ENCODE measurements around the gene FCN1. TPM values are rescaled to one million over a fixed set of nuclear protein-coding genes. Genes with fewer than 3 reads are reported as not detected.

FCN1 gene
- total RNA-seq, 2 donors from 2014 or later, result 5.7 to 12.0 TPM

DNA sequence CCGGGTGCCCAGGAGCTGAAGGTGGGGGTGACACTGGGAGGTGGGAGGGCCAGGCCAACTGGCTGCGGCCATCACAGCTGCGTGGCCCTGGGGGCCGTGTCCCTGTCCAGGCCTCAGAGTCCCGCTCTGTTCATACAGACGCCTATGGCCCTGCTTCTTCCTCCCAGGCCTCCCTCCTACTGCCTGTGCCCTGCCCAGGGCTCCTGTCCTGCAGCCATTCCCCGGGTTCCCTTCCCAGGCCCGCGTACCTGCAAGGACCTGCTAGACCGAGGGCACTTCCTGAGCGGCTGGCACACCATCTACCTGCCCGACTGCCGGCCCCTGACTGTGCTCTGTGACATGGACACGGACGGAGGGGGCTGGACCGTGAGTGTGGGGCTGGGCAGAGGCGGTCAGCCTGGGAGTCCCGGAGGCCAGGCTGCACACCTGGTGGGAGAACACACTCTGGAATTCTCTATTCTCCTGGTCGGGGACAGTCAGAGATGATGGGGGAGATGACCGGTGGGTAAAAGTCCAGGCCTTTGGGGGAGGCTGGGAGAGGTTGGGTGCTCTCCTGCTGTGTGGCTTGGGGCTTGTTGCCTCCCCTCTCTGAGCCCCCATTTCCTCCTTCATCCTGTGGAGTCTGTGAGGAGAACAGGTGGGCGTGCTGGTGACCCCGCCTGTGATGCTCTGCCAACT lies 32.6 kb downstream of the FCN1 start:
- ATAC-seq, result no peak
- intact Hi-C loops (cut with DNase I), result no loop called here
- no peak for DNase-seq

DNA sequence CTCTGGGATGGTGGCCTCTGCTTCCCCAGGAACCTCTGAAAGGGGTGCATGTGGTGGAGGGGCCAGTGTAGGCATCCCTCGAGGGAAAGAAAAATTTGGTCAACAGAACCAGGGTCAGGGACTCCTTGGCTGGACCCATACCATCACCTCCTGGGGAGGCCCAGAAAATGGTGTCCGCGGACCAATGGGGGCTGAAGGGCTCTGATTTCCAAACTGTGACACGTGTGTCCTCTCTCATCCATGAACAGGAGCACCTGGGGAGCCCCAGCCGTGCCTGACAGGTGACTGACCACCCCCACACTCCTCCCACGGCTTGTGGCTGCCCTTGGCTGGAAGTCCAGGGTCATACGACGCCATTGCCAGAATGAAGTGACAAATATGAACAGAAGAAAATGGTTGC lies 33.2 kb downstream of the FCN1 start:
- intact Hi-C loops (cut with DNase I), result no loop called here
- ATAC-seq (no peak), DNase-seq (no peak)

DNA sequence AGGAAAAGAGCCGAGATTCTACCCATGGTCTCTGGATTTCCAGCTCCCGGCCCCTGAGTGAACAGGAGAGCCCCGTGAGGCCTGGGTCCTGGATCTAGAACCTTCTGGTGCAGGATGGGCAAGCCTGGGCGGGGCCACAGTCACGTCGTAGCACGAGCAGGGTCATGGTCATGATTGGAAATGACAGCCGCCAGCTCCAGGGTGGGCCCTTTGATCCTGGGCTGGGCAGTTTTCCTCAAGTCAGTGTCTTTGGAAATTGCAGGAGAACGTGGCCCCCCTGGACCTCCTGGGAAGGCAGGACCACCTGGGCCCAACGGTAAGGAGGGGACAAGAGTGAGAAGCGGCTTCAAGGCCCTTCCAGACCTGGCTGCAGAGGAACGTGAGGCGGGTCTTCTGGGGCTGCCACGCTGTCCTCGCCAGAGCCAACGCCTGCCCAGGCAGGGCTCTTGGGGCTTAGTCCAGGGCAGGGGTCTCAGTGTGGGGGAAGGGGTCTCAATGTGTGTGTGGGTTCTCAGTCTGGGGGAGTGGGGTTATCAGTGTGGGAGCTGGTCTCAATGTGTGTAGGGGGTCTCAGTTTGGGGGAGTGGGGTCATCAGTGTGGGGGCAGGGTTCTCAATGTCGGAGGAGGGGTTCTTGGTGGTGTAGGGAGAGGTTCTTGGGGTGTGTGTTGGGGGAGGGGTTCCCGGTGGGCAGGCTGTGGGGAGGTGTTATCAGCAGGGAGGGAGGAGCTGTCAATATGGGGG lies 34.5 kb downstream of the FCN1 start:
- DNase-seq (no peak), ATAC-seq (no peak)
- intact Hi-C loops (cut with DNase I), result no loop called here

DNA sequence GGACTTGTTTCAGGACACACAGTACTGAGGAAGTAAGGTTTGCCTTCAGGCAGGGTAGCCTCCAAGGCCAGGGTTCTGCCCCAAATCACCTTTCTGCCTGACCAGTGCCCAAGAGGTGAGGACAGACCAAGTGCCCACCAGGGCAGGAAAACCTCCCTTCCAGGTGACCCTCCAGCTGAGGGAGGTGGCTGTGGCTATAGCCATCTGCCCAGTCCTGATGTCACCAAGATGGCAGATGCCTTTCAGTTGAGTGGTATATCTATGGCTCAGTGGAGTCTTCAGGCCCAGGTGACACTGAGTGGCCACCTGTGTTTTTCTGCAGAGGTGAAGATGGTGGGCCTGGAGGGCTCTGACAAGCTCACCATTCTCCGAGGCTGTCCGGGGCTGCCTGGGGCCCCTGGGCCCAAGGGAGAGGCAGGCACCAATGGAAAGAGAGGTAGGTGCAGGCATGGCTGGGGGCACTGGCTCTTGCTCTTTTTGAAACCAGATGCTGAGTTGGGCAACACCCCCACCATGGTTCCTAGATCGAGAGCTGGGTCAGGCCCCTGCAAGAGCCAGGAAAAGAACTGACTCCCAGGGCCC lies 35.4 kb downstream of the FCN1 start:
- no peak for ATAC-seq
- no peak for DNase-seq
- intact Hi-C loops (cut with DNase I), result no loop called here

DNA sequence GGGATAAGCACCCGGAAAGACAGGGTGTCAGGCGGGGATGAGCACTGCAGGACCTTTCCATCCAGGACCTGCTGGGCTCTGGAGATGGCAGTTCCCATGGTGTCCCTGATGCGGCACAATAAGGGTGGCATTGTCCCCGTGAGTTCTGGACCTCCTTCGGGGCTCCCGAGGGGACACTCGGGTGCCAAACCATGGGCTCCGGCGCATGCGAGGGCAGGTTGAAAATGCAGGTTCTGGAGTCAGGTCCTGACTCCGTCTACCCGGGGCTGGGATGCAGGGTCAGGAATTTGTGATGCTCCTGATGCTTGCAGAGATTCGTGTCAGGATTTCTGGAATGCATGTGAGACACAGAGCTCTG lies 36.4 kb downstream of the FCN1 start:
- DNase-seq, result no peak
- intact Hi-C loops (cut with DNase I), result no loop called here
- ATAC-seq, result no peak

DNA sequence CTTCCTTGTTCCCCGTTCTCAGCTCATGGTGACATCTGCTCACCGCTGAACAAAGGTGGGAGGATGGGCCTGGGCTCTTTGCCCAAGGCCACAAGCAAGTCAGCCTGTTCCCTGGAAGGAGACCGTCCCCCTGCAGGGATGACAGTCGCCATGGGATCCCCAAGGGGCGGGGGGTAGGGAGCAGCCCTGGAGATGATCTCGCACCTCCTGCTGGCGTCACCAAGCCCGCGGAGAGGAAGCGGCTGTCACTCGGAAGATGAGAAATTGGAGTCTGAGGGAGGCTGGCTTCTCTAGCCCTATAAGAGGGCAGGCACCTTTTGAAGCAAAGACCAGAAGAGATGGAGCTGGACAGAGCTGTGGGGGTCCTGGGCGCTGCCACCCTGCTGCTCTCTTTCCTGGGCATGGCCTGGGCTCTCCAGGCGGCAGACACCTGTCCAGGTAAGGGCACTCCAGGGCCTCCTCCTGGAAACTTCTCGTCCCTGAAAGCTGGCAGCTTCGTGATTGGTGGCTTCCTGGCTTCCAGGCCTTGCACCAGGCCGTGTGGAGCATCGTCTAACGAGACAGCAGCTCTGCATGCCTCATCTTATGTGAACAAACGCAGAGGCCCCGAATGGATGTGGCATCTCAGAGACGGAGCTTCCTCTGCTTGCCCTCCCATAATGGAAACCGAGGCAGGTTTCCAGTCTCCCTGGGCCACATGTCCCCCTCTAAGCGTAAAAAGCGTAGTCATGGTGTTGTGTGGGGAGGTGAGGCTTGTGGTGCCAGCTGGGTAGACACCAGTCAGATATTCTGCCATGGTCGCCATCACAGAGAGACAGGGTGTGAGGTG lies 37.0 kb downstream of the FCN1 start, which contains the start of gene FCN2:
Gene FCN2, plus strand, starts transcription at position 327 of the 829 bp plus-strand sequence. Its CDS starts 12 bp downstream, at position 339.
- intact Hi-C loops (cut with DNase I), result no loop called here
- ATAC-seq (no peak), DNase-seq (no peak)

DNA sequence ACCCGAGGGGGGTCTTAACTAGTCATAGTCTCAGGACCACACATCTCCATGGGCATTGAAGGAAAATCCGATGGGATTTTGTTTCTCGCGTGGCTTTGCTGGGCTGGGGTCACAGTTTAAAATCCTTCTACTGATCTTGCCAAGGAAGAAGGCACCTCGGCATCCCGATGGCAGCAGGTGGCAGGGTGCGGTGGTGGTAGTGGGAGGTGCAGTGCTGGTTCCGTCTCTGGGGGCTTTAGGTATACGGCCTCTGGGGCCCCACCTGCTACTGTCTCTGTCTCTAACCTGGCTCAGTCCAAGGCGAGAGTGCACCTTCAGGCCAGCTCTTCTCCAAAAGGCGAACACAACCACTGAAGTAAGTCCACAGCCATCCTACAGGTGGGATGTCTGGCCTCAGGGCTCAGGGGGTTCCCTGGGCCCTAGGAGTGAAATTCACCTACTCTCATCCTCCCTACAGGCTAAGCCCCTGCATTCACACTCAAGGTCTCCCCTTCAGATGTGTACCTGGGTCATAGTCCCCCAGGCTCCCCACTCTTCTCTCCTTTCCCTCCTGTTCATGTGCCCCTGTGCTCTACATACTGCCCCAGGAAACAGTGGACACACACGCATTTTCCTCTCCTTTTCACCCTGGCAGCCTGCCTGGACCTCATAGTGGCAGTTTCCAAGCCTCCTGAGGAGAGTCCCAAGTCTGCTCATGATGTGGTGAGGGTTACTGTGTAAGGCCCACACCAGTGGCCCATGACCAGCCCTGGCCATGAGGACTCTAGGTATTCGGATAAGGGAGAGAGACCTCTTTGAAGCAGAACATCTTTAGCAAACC lies 37.8 kb downstream of the FCN1 start:
- DNase-seq, result no peak
- no peak for ATAC-seq
- intact Hi-C loops (cut with DNase I), result no loop called here

DNA sequence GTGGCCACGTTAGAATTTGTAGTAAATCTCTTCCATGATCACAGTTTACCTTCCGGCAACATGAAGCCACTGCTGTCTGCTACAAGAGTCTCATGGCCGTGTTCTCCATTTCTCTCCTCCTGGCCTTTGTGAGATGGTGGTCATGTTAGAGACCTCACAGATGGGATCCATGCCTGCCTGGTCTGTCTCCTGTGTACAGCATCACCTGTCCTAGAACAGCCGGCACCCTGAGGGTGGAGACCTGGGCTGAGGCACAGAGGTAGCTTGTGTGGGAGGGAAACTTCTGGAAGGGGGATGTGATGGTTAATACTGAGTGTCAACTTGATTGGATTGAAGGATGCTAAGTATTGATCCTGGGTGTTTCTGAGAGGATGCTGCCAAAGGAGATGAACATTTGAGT lies 40.2 kb downstream of the FCN1 start:
- ATAC-seq (no peak), DNase-seq (no peak)
- intact Hi-C loops (cut with DNase I), result no loop called here

DNA sequence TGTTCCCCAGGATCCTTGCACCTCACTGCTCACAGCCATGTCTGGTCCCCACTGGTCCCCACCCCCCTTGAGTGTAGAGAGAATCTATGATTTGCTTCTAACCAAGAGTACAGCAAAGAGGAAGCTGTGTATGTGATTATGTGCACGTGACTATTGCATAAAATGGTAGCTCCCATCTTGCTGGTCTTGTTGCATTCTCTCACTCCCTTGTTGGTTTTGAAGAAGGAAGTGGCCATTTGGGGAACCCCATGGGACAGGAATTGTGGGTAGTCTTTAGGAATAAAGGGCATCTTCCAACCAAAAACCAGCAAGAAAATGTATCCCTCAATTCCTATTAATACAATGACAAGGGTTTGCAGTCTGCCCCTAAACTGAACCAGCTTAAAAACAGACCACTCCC lies 42.3 kb downstream of the FCN1 start:
- ATAC-seq (no peak), DNase-seq (no peak)
- intact Hi-C loops (cut with DNase I), result no loop called here

DNA sequence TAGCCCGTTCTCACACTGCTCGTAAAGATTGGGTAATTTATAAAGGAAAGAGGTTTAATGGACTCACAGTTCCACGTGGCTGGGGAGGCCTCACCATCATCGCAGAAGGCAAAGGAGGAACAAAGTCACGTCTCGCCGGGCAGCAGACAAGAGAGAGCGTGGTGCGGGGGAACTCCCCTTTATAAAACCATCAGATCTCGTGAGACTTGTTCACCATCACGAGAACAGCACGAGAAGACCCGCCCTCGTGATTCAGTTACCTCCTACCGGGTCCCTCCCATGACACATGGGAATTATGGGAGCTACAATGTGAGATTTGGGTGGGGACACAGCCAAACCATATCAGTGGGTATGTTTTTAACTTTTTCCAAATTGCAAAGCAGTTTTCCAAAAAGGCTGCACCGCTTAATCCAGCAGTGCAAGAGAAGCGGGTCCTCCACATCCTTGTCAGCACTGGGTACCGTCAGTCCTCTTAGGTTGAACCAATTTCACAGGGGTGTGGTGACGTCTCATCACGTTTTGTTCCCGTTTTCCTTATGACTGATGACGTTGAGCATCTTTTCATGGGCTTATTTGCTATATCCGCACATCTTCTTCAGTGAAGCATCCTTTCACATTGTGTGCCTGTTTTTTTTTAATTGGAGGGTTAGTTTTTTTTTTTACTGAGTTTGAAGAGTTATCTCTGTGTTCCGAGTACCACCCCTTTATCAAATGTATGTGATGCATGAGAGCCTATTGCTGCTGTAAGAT lies 45.1 kb downstream of the FCN1 start:
- DNase-seq (no peak), ATAC-seq (no peak)
- intact Hi-C loops (cut with DNase I), result no loop called here

DNA sequence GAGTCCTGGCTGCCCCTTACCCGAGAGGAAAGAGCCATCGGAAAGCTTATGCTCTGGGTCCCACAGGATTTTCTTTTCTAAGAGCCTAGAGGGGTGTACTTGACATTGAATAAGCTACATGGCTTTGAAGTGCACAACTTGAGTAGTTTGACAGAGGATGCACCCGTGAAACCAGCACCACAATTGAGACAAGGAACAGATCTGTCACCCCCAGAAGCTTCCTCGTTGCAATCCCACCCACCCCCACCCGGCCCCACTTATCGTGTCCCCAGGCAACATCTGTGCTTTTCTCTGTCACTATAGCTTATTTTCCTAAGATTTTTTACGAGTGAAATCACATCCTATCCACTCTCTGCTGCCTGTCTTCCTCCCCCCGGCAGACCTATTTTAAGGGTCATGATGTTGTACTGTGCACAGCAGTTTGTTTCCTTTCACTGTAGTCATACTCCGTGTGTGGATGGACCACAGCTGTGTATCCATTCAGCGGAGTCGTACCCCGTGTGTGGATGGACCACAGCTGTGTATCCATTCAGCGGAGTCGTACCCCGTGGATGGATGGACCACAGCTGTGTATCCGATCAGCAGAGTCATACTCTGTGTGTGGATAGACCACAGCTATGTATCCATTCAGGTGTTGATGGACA lies 45.9 kb downstream of the FCN1 start:
- DNase-seq (no peak), ATAC-seq (peak in 1 of 2 donors; percentile 93)
- intact Hi-C loops (cut with DNase I), result no loop called here

DNA sequence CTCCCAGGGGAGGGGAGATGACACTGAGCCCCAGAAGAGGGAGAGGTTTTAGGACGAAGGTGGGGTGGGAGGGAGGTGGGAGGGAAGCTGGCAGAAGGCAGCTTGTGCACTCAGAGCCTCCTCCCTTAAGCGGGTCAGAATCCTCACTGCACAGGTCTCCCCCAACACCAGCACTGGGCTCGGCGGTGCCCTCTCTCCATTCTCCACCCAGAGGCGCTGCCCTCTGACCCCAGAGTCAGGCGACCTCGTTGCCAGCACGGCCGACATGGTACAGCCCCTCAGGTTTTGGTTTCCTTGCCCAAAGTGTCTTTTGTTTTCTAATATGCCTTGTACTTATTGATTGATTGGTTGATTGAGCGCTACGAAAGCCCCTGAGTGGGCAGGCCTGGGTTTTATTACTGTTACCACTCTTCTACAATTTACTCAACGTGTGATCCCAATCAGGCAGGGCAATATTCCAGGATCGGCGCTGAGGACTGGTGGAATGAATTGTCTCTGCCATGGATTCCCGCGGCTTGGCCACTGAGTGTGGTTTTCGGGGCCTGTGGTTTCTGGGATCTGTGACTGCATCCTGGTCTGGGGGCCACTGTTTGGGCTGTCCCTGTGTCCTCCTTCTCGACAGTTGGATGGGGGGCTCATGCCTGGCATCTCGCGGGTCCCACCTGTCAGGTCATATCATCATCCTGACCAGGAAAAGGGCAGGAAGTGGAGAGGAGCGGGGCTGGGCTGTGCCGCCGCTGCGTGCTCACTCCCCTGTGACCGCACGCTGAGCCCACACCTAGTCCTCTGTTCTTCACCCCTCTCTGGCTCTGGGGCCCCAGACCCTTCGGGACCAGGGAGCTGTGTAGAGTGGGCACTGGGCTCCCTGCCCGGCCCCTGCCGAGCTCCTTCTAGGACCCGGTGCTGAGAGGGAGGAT lies 46.7 kb downstream of the FCN1 start:
- intact Hi-C loops (cut with DNase I), result no loop called here
- no peak for DNase-seq
- peak in 1 of 2 donors; percentile 13 for ATAC-seq

DNA sequence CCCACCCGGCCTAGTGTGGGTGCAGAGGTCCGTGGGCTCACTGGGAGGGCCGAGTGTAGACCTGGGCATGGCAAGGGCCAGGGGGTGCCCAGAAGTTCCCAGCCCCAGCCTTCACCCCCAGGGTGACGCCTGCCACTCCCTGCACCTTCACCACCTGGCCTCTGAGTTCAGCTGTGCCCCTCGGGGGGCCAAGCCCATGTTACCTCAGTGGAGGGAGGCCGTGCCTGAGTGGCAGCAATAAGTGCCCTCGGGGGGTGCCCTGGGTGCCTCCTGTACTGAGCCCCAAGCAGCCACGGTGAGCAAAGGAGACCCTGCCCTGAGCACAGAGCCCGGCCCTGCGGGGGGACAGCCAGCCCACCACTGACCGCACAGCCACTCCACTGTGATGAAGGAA lies 47.4 kb downstream of the FCN1 start:
- no peak for ATAC-seq
- no peak for DNase-seq
- intact Hi-C loops (cut with DNase I), result no loop called here

DNA sequence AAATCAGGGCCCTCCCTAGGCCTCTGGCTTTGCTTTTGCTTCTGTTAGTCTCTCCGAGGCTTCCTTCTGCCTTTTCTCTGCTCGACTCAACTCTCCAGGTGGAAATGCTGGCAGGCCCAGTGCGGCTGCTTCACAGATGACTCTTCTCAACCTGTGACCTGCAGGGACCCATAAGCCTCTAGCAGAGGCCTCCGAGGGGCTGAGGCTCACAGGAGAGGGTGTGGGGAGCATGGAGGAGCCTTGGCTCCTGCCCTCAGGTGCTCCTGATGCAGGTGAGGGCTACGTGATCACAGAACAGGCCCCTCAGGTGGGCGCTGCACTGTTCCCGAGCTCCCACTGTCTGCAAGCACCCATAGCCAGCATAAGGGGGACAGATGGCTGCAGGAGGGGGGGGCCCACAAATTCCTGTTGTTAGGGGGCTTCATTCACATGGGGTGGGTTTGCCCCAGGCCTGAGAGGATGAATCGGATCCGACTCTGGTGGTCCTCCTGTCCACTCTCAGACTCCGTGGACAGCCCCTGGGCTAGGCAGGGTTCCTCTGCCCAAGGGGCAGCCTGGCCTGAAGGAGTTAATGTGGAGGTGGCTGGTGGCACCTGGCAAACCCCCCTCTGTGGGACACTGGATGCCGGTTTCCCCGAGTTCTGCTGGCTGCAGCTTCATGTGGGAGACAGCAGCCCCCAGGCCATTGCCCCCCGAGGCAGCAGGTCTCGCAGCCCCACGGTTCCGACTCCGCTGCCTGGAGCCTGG lies 48.0 kb downstream of the FCN1 start:
- DNase-seq (no peak), ATAC-seq (no peak)
- intact Hi-C loops (cut with DNase I), result no loop called here

DNA sequence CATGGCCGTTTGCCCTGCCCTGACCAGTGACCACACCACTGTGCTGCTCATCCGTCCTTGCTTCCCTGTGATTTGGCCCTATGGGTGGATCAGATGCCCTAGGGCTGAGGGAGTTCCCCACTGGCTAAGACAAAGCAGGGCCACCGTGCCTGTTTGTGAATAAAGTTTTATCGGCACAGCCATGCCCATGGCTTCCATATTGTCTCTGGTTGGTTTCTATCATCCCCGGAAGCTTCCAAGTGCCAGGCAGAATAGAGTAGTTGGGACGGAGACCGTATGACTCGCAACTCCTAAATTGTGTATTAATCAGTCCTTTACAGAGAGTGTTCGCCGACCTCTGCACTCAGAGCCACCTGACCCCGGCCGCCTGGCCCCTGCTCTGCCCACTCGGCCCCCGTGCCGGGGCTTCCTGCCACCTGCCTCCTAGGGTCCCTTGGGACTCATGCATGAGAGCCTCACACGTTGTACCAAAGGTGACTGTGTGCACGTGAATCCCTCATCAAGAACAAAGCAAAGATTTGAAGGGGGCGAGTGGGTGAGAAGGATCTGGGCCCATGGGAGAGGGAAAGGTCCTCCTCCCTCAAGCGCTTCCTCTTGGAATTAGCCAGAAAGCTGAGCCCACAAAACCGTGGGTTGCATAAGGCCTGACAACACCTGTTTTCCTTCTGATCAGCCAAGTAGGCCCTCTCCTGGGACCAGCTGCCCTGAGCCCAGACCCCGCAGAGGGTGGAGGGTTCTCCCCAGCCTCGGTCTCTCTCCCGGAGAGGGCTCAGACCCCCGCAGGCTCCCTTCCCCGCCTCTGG lies 48.8 kb downstream of the FCN1 start:
- DNase-seq (no peak), ATAC-seq (no peak)
- intact Hi-C loops (cut with DNase I), result no loop called here
